ENCODE results near the gene ABI3BP.

ABI3BP gene

GRCh38 chr3:100968932-100969906 lies 24.0 kb downstream of the ABI3BP start:
- Histone ChIP-seq H3K4me3 (ENCODE audit: severe bottlenecking) (no peak overlapping the region), H3K4me1 (ENCODE audit: insufficient read depth, poor library complexity, severe bottlenecking) (peaks cover 6% of the 10 kb centered on the region), H3K9me3 (ENCODE audit: severe bottlenecking) (no peaks in the 10 kb centered on the region), H3K27ac (ENCODE audit: poor library complexity, severe bottlenecking) (no peak overlapping the region), H3K27me3 (ENCODE audit: insufficient read depth, poor library complexity, severe bottlenecking) (no peaks in the 10 kb centered on the region), H3K36me3 (ENCODE audit: low read depth) (no peaks in the 10 kb centered on the region)
- DNase-seq (ENCODE audit: low spot score) = no peak
- TF ChIP-seq CTCF (IDR thresholded peaks at IDR 0.05; ENCODE audit: poor library complexity, severe bottlenecking) = no peak
- no peak for ATAC-seq (ENCODE audit: low read depth)

GRCh38 chr3:100966807-100967206 lies 26.4 kb downstream of the ABI3BP start:
- Histone ChIP-seq H3K4me3 (ENCODE audit: severe bottlenecking) (no peak overlapping the region), H3K9me3 (ENCODE audit: severe bottlenecking) (no peaks in the 10 kb centered on the region), H3K27me3 (ENCODE audit: insufficient read depth, poor library complexity, severe bottlenecking) (no peaks in the 10 kb centered on the region), H3K4me1 (ENCODE audit: insufficient read depth, poor library complexity, severe bottlenecking) (no peaks in the 10 kb centered on the region), H3K27ac (ENCODE audit: poor library complexity, severe bottlenecking) (no peak overlapping the region), H3K36me3 (ENCODE audit: low read depth) (no peaks in the 10 kb centered on the region)
- DNase-seq (ENCODE audit: low spot score) = no peak
- TF ChIP-seq CTCF (IDR thresholded peaks at IDR 0.05; ENCODE audit: poor library complexity, severe bottlenecking) = no peak
- no peak for ATAC-seq (ENCODE audit: low read depth)

- Histone ChIP-seq H3K36me3 (ENCODE audit: low read depth) (no peaks in the 10 kb centered on the region), H3K9me3 (ENCODE audit: severe bottlenecking) (no peaks in the 10 kb centered on the region), H3K27me3 (ENCODE audit: insufficient read depth, poor library complexity, severe bottlenecking) (no peaks in the 10 kb centered on the region), H3K27ac (ENCODE audit: poor library complexity, severe bottlenecking) (no peak overlapping the region), H3K4me1 (ENCODE audit: insufficient read depth, poor library complexity, severe bottlenecking) (no peaks in the 10 kb centered on the region), H3K4me3 (ENCODE audit: severe bottlenecking) (no peak overlapping the region)
- TF ChIP-seq CTCF (IDR thresholded peaks at IDR 0.05; ENCODE audit: poor library complexity, severe bottlenecking) = no peak
- no peak for DNase-seq (ENCODE audit: low spot score)
- no peak for ATAC-seq (ENCODE audit: low read depth)
Observed at GRCh38 chr3:100966049-100966491, 27.2 kb downstream of the ABI3BP start.

- Histone ChIP-seq H3K27ac (ENCODE audit: poor library complexity, severe bottlenecking) (no peak overlapping the region), H3K9me3 (ENCODE audit: severe bottlenecking) (no peaks in the 10 kb centered on the region)
- no peak for ATAC-seq (ENCODE audit: low read depth)
Observed at GRCh38 chr3:100963041-100963440, 30.2 kb downstream of the ABI3BP start.

More at GRCh38 chr3:100963041-100963440, 30.2 kb downstream of the ABI3BP start:
- DNase-seq (ENCODE audit: low spot score) = no peak
- Histone ChIP-seq H3K4me3 (ENCODE audit: severe bottlenecking) (no peak overlapping the region), H3K36me3 (ENCODE audit: low read depth) (no peaks in the 10 kb centered on the region), H3K27me3 (ENCODE audit: insufficient read depth, poor library complexity, severe bottlenecking) (no peaks in the 10 kb centered on the region), H3K4me1 (ENCODE audit: insufficient read depth, poor library complexity, severe bottlenecking) (no peaks in the 10 kb centered on the region)
- TF ChIP-seq CTCF (IDR thresholded peaks at IDR 0.05; ENCODE audit: poor library complexity, severe bottlenecking) = no peak

Data from RWPE2 (cell line).